WTC11 (cell line): ENCODE data around the gene MCL1. TPM values are rescaled to one million over a fixed set of nuclear protein-coding genes. Genes with fewer than 3 reads are reported as not detected.
A peak's percentile ranks its signal among the peaks of the same experiment; 100 is the strongest.
"Not testable (repeated sequence)": the region's sequence is repeated elsewhere in the genome, so short reads cannot be mapped to it uniquely, and the experiment has no call there.

ENCODE experiments used
- ATAC-seq: fragments of 200-7000 bp; cut with Tn5 transposase; 2 replicates; pipeline ENCODE4 v1.10.0; 2021; ENCODE audit warnings: mild to moderate bottlenecking, moderate library complexity
- CTCF ChIA-PET: fragments of 300-600 bp; sonication (Branson Sonifier 250); formaldehyde crosslinking; loops from one replicate; lab custom pipeline; 2021; ENCODE audit warnings: antibody characterized with exemption; lab: Charles Lee
- POLR2A ChIA-PET: fragments of 350-600 bp; sonication (Branson Sonifier 250); formaldehyde crosslinking; loops from one replicate; lab custom pipeline; 2021; ENCODE audit warnings: antibody characterized with exemption; lab: Charles Lee
- DNase-seq: peaks from one replicate; pipeline ENCODE4 v3.0.0; 2021; ENCODE audit warnings: low spot score
- H3K27ac Mint-ChIP-seq: 2 replicates; pipeline ENCODE4 v1.8.0; 2021; ENCODE audit warnings: mixed read lengths
- H3K27me3 Mint-ChIP-seq: 2 replicates; pipeline ENCODE4 v1.8.0; 2021; ENCODE audit warnings: low read depth, mild to moderate bottlenecking, moderate library complexity, mixed read lengths
- H3K36me3 Mint-ChIP-seq: 2 replicates; pipeline ENCODE4 v1.8.0; 2021; ENCODE audit warnings: mixed read lengths
- H3K4me1 Mint-ChIP-seq: 2 replicates; pipeline ENCODE4 v1.8.0; 2022; ENCODE audit warnings: mixed read lengths
- H3K4me3 Mint-ChIP-seq: 2 replicates; pipeline ENCODE4 v1.8.0; 2021; ENCODE audit warnings: mild to moderate bottlenecking, moderate library complexity, mixed read lengths
- H3K9me3 Mint-ChIP-seq: 2 replicates; pipeline ENCODE4 v1.8.0; 2021; ENCODE audit warnings: mixed read lengths
- AFF4 ChIP-seq: sonication (generic); formaldehyde crosslinking; IDR thresholded peaks from 2 replicates; pipeline ENCODE4 v1.8.1; 2023; ENCODE audit warnings: mild to moderate bottlenecking, missing genetic modification reagents, borderline replicate concordance
- CDX4 ChIP-seq: fragments of 250-450 bp; sonication (Bioruptor Pico); IDR thresholded peaks from 2 replicates; pipeline ENCODE4 v1.9.0; 2021; ENCODE audit warnings: moderate library complexity, mild to moderate bottlenecking, inconsistent platforms, borderline replicate concordance
- ERG ChIP-seq: fragments of 250-450 bp; sonication (Bioruptor Pico); IDR thresholded peaks from 2 replicates; pipeline ENCODE4 v1.8.0; 2021; ENCODE audit warnings: mild to moderate bottlenecking
- GRHL2 ChIP-seq: fragments of 250-450 bp; sonication (Bioruptor Pico); IDR thresholded peaks from 2 replicates; pipeline ENCODE4 v1.8.0; 2022; ENCODE audit warnings: mild to moderate bottlenecking, moderate library complexity; ENCODE audit not compliant: insufficient replicate concordance, severe bottlenecking
- HMGA2 ChIP-seq: fragments of 250-450 bp; sonication (Bioruptor Pico); IDR thresholded peaks from 2 replicates; pipeline ENCODE4 v1.4.0; 2021; ENCODE audit warnings: mild to moderate bottlenecking, moderate library complexity
- MXD4 ChIP-seq: fragments of 250-450 bp; sonication (Bioruptor Pico); IDR thresholded peaks from 2 replicates; pipeline ENCODE4 v1.8.0; 2021; ENCODE audit warnings: mild to moderate bottlenecking, moderate library complexity, borderline replicate concordance
- NFATC4 ChIP-seq: fragments of 250-450 bp; sonication (Bioruptor Pico); IDR thresholded peaks from 2 replicates; pipeline ENCODE4 v1.9.0; 2021; ENCODE audit warnings: mild to moderate bottlenecking
- NFE2L1 ChIP-seq: sonication (generic); formaldehyde crosslinking; IDR thresholded peaks from 2 replicates; pipeline ENCODE4 v1.8.1; 2023; ENCODE audit warnings: missing genetic modification reagents
- NR3C1 ChIP-seq: sonication (generic); formaldehyde crosslinking; conservative IDR thresholded peaks from 2 replicates; pipeline ENCODE4 v1.8.1; 2023; ENCODE audit warnings: low read depth, mild to moderate bottlenecking, missing genetic modification reagents
- SOX15 ChIP-seq: fragments of 250-450 bp; sonication (Bioruptor Pico); IDR thresholded peaks from 2 replicates; pipeline ENCODE4 v1.9.0; 2021; ENCODE audit warnings: mild to moderate bottlenecking
- USF1 ChIP-seq: sonication (generic); formaldehyde crosslinking; IDR thresholded peaks from 2 replicates; pipeline ENCODE4 v1.8.0; 2022; ENCODE audit warnings: mild to moderate bottlenecking, missing genetic modification reagents
- ZNF138 ChIP-seq: sonication (generic); formaldehyde crosslinking; conservative IDR thresholded peaks from 2 replicates; pipeline ENCODE4 v1.8.1; 2022; ENCODE audit warnings: mild to moderate bottlenecking, moderate library complexity, missing genetic modification reagents
- ZNF219 ChIP-seq: sonication (generic); formaldehyde crosslinking; IDR thresholded peaks from 2 replicates; pipeline ENCODE4 v1.8.0; 2023; ENCODE audit warnings: missing genetic modification reagents, mild to moderate bottlenecking, borderline replicate concordance
- total RNA-seq: library from RNA; stranded (reverse); gene quantifications from 3 replicates; pipeline ENCODE4 v1.2.3, GENCODE V29; 2021
- TF ChIP-seq, protein P1 (sequence below): fragments of 200-600 bp; IDR thresholded peaks from 2 replicates; pipeline ENCODE4 v1.8.0; 2022; ENCODE audit warnings: antibody characterized with exemption

The MCL1 gene
- total RNA-seq, 1 experiment from 2014 or later: 191 TPM

DNA sequence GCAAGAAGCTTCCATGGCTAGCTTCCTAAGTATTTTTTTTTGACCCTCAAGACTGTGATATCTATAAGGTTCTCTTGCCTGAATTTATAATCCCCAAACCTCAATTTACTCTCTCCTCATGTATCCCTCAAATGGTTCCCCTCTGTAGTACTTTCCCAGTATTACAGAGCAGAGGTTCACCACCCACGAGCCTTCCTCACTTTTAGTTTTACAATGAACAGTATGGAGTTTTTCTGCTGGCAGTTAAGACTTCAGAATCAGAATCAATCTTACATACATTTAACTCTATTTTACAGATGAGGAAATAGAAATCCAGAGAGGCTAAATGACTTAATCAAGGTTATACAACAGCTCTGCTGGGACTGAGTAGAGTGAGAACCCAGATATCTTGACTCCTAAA is 45.1 kb upstream of the MCL1 start:
- DNase-seq, H3K9me3 Mint-ChIP-seq, H3K27me3 Mint-ChIP-seq, H3K4me3 Mint-ChIP-seq, ATAC-seq: not testable (repeated sequence)
- ChIA-PET POLR2A (interaction anchor here (1.0 kb wide), 1 partner anchor 45 kb away, joined by 4 read pairs; the partner anchor contains the start of gene MCL1), CTCF (interaction anchor here (0.7 to 6.5 kb wide), 2 partner anchors 63 to 233 kb away, joined by 3 to 53 read pairs; no protein-coding TSS in a partner anchor)
- Mint-ChIP-seq H3K4me1 (peaks cover 46% of the 10 kb centered on the region), H3K27ac (peak overlapping the region; percentile 70), H3K36me3 (peaks cover 77% of the 10 kb centered on the region)

DNA sequence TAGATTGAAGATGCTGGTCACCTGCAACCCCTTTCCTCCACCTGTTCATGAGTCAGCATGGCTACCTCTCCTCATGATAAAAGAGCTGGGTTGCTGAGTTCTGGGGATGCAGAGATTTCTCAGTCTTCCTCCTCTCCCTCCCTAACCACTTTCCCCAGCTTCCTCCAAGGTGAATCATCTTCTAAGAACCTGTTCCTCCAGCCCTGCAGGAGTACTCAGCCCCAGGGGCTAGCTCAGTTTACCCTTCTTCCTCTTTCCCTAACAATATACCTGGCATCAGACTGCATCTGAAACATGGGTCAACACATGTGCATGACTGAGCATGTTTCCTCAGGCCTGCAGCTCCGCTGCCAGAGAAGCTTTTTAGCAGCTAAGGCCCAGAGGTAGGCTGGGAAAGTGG is 44.7 kb upstream of the MCL1 start:
- peaks cover 82% of the 10 kb centered on the region for H3K36me3 Mint-ChIP-seq
- DNase-seq, H3K4me3 Mint-ChIP-seq, ATAC-seq, H3K9me3 Mint-ChIP-seq, H3K27me3 Mint-ChIP-seq: not testable (repeated sequence)
- H3K4me1 Mint-ChIP-seq: peaks cover 46% of the 10 kb centered on the region
- ChIA-PET POLR2A (interaction anchor here (1.0 kb wide), 1 partner anchor 45 kb away, joined by 4 read pairs; the partner anchor contains the start of gene MCL1), CTCF (interaction anchor here (0.7 to 6.5 kb wide), 2 partner anchors 63 to 234 kb away, joined by 3 to 53 read pairs; no protein-coding TSS in a partner anchor)
- peak overlapping the region; percentile 54; the same call in 1 of the 2 replicates for H3K27ac Mint-ChIP-seq

GRCh38 chr1:150622303-150622975 is 43.0 kb upstream of the MCL1 start:
- Mint-ChIP-seq H3K4me3 (no peak overlapping the region), H3K4me1 (peaks cover 46% of the 10 kb centered on the region), H3K27me3 (no peaks in the 10 kb centered on the region), H3K9me3 (no peaks in the 10 kb centered on the region), H3K36me3 (peaks cover 84% of the 10 kb centered on the region), H3K27ac (peak overlapping the region; percentile 93)
- TF ChIP-seq MXD4 (no peak), NR3C1 (CRISPR knock-in tag) (no peak), AFF4 (CRISPR knock-in tag) (no peak), SOX15 (CRISPR knock-in tag) (no peak), NFATC4 (no peak), CDX4 (CRISPR knock-in tag) (no peak), ZNF138 (CRISPR knock-in tag) (no peak), HMGA2 (CRISPR knock-in tag) (no peak), ERG (CRISPR knock-in tag) (no peak), ZNF219 (CRISPR knock-in tag) (no peak), GRHL2 (no peak), USF1 (CRISPR knock-in tag) (no peak), NFE2L1 (no peak)
- TF ChIP-seq, protein P1, sequence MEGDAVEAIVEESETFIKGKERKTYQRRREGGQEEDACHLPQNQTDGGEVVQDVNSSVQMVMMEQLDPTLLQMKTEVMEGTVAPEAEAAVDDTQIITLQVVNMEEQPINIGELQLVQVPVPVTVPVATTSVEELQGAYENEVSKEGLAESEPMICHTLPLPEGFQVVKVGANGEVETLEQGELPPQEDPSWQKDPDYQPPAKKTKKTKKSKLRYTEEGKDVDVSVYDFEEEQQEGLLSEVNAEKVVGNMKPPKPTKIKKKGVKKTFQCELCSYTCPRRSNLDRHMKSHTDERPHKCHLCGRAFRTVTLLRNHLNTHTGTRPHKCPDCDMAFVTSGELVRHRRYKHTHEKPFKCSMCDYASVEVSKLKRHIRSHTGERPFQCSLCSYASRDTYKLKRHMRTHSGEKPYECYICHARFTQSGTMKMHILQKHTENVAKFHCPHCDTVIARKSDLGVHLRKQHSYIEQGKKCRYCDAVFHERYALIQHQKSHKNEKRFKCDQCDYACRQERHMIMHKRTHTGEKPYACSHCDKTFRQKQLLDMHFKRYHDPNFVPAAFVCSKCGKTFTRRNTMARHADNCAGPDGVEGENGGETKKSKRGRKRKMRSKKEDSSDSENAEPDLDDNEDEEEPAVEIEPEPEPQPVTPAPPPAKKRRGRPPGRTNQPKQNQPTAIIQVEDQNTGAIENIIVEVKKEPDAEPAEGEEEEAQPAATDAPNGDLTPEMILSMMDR: no peak
- ChIA-PET CTCF (interaction anchor here (0.9 to 6.5 kb wide), 10 partner anchors 18 to 374 kb away, joined by 3 to 53 read pairs (median 4); partner anchors contain the start of genes CTSK, GOLPH3L and MCL1), POLR2A (interaction anchor here (0.6 to 1.7 kb wide), 4 partner anchors 24 to 731 kb away, joined by 3 to 6 read pairs (median 6); partner anchors contain the start of gene MCL1)
- ATAC-seq (peak; percentile 92), DNase-seq (peak; percentile 62)
